Right cardiac atrium (tissue), 5 donors: ENCODE results near the gene LRRC32. TPM values are rescaled to one million over a fixed set of nuclear protein-coding genes. Genes with fewer than 3 reads are reported as not detected.

Experiments used
- ATAC-seq, 2 donors: fragments of 200-7000 bp; cut with Tn5 transposase; one replicate each; pipeline versions ENCODE4 v1.8.0 to v1.9.1; 2020; ENCODE audit warnings: moderate library complexity in 2 of 2, mild to moderate bottlenecking in 1 of 2
- DNase-seq, 3 donors: peaks; one replicate each; pipeline ENCODE4 v3.0.0-alpha.2; 2020
- H3K27ac ChIP-seq: one replicate; pipeline ENCODE4 v1.5.1; 2013; ENCODE audit warnings: mild to moderate bottlenecking, low read length, control low read depth, moderate library complexity
- H3K27me3 ChIP-seq: one replicate; pipeline ENCODE4 v1.6.1; 2013; ENCODE audit not compliant: control insufficient read depth, insufficient read depth
- H3K4me1 ChIP-seq: one replicate; pipeline ENCODE4 v1.6.1; 2013; ENCODE audit warnings: low read length; ENCODE audit not compliant: control insufficient read depth, insufficient read depth
- H3K4me3 ChIP-seq: one replicate; pipeline ENCODE4 v1.5.1; 2013; ENCODE audit warnings: low read length, control low read depth
- H3K9me3 ChIP-seq: one replicate; pipeline ENCODE4 v1.6.1; 2013; ENCODE audit warnings: low read length; ENCODE audit not compliant: control insufficient read depth
- WGBS: extraction: QIAGEN DNeasy Blood & Tissue Kit; methylation state at CpG from one replicate; pipeline ENCODE4 v1.1.7; 2013; 5-methylcytosine and 5-hydroxymethylcytosine counted together
- intact Hi-C, 4 donors: fragments of 100-400 bp; cut with DNase I; formaldehyde crosslinking; loops; one replicate each; pipeline versions ENCODE4 v1.11.0 to v1.14.0; 2022 to 2023
- polyA plus RNA-seq: library from polyadenylated mRNA; stranded (reverse); fragments of 200-250 nt; gene quantifications from one replicate; pipeline ENCODE4 v1.2.3, GENCODE V29; 2013
- total RNA-seq, 4 donors: library from RNA; stranded (reverse); fragmentation: NEBNext Ultra II Directional; extraction: Animal tissue kit (Norgen Biotek cat#: 25700); gene quantifications; one replicate each; pipeline ENCODE4 v1.2.1, GENCODE V29; 2021
- donor health status: healthy with polysubstance abuse.
- donor health status: DM: no; HTN: yes; CAD: no.
- donor health status: DM: no; HTN: no; CAD: no.
- donor health status: DM: no; HTN: yes; CAD: no; lungs with severe emphysema.
- donor health status: DM: yes; HTN: yes; CAD: no.

Gene LRRC32
- total and polyA plus RNA-seq, 5 donors: 27.7 to 72.1 (median 47.1) TPM

GRCh38 chr11:76677458-76677765 lies 6.9 kb upstream of the LRRC32 start:
- Histone ChIP-seq H3K27ac (no peak overlapping the region), H3K4me3 (no peak overlapping the region), H3K9me3 (no peaks in the 10 kb centered on the region), H3K27me3 (no peaks in the 10 kb centered on the region), H3K4me1 (no peaks in the 10 kb centered on the region)
- ATAC-seq (no peak), DNase-seq (no peak)
- intact Hi-C loops: loop anchor here in 2 of 4 donors (5.0 kb wide), 2 partner anchors 80 to 115 kb away; no protein-coding TSS in a partner anchor

- Histone ChIP-seq H3K27me3 (no peaks in the 10 kb centered on the region), H3K9me3 (no peaks in the 10 kb centered on the region), H3K27ac (no peak overlapping the region), H3K4me1 (no peaks in the 10 kb centered on the region), H3K4me3 (no peak overlapping the region)
- ATAC-seq (no peak), DNase-seq (no peak)
- 84% methylated on average over 16 of the region's 16 CpGs for WGBS
- intact Hi-C loops: loop anchor here in 2 of 4 donors (5.0 kb wide), 2 partner anchors 80 to 115 kb away; no protein-coding TSS in a partner anchor
Observed at GRCh38 chr11:76676636-76677457, 6.3 kb upstream of the LRRC32 start.

- Histone ChIP-seq H3K4me3 (no peak overlapping the region), H3K27ac (no peak overlapping the region), H3K4me1 (no peaks in the 10 kb centered on the region), H3K27me3 (no peaks in the 10 kb centered on the region), H3K9me3 (no peaks in the 10 kb centered on the region)
- DNase-seq: peak in 1 of 3 donors; percentile 49
- ATAC-seq: no peak
- intact Hi-C loops: loop anchor here in 2 of 4 donors (5.0 kb wide), 2 partner anchors 77 to 112 kb away; no protein-coding TSS in a partner anchor
- WGBS: 82% methylated on average over 14 of the region's 14 CpGs
Observed at GRCh38 chr11:76674517-76675400, 4.2 kb upstream of the LRRC32 start.

- intact Hi-C loops: no loop called here
- Histone ChIP-seq H3K27me3 (no peaks in the 10 kb centered on the region), H3K4me3 (no peak overlapping the region), H3K4me1 (no peaks in the 10 kb centered on the region), H3K9me3 (no peaks in the 10 kb centered on the region), H3K27ac (no peak overlapping the region)
- DNase-seq (peak in 1 of 3 donors; percentile 28), ATAC-seq (no peak)
- WGBS: 81% methylated on average over 5 of the region's 5 CpGs
Observed at GRCh38 chr11:76673176-76674142, 2.9 kb upstream of the LRRC32 start.

GRCh38 chr11:76672431-76673175 lies 2.1 kb upstream of the LRRC32 start:
- intact Hi-C loops: no loop called here
- no peaks in the 10 kb centered on the region for H3K9me3 ChIP-seq
- H3K27ac ChIP-seq: no peak overlapping the region
- no peak overlapping the region for H3K4me3 ChIP-seq
- WGBS: 53% methylated on average over 14 of the region's 14 CpGs
- DNase-seq: peak in 1 of 3 donors; percentile 55
- no peak for ATAC-seq
- no peaks in the 10 kb centered on the region for H3K27me3 ChIP-seq
- no peaks in the 10 kb centered on the region for H3K4me1 ChIP-seq

GRCh38 chr11:76671626-76672309 lies 1.2 kb upstream of the LRRC32 start:
- H3K4me3 ChIP-seq: no peak overlapping the region
- WGBS: 92% methylated on average over 5 of the region's 5 CpGs
- no peaks in the 10 kb centered on the region for H3K4me1 ChIP-seq
- DNase-seq (peak in 1 of 3 donors; percentile 50), ATAC-seq (no peak)
- no peaks in the 10 kb centered on the region for H3K27me3 ChIP-seq
- H3K27ac ChIP-seq: peak overlapping the region; percentile 30
- intact Hi-C loops: no loop called here
- H3K9me3 ChIP-seq: no peaks in the 10 kb centered on the region

GRCh38 chr11:76671237-76671592 lies 668 bp upstream of the LRRC32 start:
- no peak for ATAC-seq
- intact Hi-C loops: no loop called here
- Histone ChIP-seq H3K27me3 (no peaks in the 10 kb centered on the region), H3K4me1 (no peaks in the 10 kb centered on the region), H3K9me3 (no peaks in the 10 kb centered on the region), H3K27ac (peak overlapping the region; percentile 49), H3K4me3 (peak overlapping the region; percentile 89)
- DNase-seq: no peak
- WGBS: 24% methylated on average over 8 of the region's 8 CpGs

- intact Hi-C loops: no loop called here
- ATAC-seq (peak; percentile 2 to 30), DNase-seq (peak in 2 of 3 donors; percentile 60 to 70)
- Histone ChIP-seq H3K4me3 (peak overlapping the region; percentile 89), H3K27me3 (no peaks in the 10 kb centered on the region), H3K4me1 (no peaks in the 10 kb centered on the region), H3K9me3 (no peaks in the 10 kb centered on the region), H3K27ac (peak overlapping the region; percentile 78)
- WGBS: 16% methylated on average over 24 of the region's 24 CpGs
Observed at GRCh38 chr11:76669901-76670484, 554 bp downstream of the LRRC32 start.

GRCh38 chr11:76668362-76669155 lies 2.0 kb downstream of the LRRC32 start:
- WGBS: 67% methylated on average over 3 of the region's 3 CpGs
- ATAC-seq: no peak
- peak in 1 of 3 donors; percentile 20 for DNase-seq
- H3K27me3 ChIP-seq: no peaks in the 10 kb centered on the region
- H3K9me3 ChIP-seq: no peaks in the 10 kb centered on the region
- peak overlapping the region; percentile 81 for H3K27ac ChIP-seq
- no peaks in the 10 kb centered on the region for H3K4me1 ChIP-seq
- H3K4me3 ChIP-seq: peak overlapping the region; percentile 89
- intact Hi-C loops: no loop called here
